ENCODE measurements around the gene STAB2.

DNA sequence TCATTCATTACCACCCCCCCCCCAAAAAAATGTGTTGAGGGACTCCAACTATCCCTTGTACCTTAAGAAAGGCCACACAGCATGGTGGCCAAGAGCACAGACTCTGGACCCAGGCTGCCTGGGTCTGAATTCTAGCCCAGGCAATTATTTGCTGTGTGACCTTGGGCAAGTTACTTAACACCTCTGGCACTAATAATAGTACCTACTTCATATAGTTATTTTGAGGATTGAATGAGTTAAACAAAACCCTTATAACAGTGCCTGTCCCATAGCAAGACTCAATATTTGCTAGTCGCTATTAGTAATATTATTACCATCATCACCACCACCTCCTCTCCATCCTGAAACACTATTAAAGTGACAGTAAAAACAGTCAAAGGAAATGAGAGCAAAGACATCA lies 216.8 kb downstream of the STAB2 start:
- TF ChIP-seq GABPA (IDR thresholded peaks at IDR 0.05 in 1 of 2, conservative IDR thresholded peaks at IDR 0.05 in 1 of 2) = no peak
- TF ChIP-seq YY1 (IDR thresholded peaks at IDR 0.05) = no peak
- no peak for TF ChIP-seq EGR1 (IDR thresholded peaks at IDR 0.05; ENCODE audit: low read depth in 2 of 2)
- TF ChIP-seq SP1 (IDR thresholded peaks at IDR 0.05) = no peak
- TF ChIP-seq, protein P1, sequence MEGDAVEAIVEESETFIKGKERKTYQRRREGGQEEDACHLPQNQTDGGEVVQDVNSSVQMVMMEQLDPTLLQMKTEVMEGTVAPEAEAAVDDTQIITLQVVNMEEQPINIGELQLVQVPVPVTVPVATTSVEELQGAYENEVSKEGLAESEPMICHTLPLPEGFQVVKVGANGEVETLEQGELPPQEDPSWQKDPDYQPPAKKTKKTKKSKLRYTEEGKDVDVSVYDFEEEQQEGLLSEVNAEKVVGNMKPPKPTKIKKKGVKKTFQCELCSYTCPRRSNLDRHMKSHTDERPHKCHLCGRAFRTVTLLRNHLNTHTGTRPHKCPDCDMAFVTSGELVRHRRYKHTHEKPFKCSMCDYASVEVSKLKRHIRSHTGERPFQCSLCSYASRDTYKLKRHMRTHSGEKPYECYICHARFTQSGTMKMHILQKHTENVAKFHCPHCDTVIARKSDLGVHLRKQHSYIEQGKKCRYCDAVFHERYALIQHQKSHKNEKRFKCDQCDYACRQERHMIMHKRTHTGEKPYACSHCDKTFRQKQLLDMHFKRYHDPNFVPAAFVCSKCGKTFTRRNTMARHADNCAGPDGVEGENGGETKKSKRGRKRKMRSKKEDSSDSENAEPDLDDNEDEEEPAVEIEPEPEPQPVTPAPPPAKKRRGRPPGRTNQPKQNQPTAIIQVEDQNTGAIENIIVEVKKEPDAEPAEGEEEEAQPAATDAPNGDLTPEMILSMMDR (IDR thresholded peaks at IDR 0.05; ENCODE audit: low read depth, low read length, missing input control) = no peak
- TF ChIP-seq, protein P2, sequence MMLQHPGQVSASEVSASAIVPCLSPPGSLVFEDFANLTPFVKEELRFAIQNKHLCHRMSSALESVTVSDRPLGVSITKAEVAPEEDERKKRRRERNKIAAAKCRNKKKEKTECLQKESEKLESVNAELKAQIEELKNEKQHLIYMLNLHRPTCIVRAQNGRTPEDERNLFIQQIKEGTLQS (IDR thresholded peaks at IDR 0.05) = no peak
- no peak for TF ChIP-seq FOXA1 (IDR thresholded peaks at IDR 0.05)
- no peak for TF ChIP-seq RXRA (IDR thresholded peaks at IDR 0.05)
- TF ChIP-seq, protein P3, sequence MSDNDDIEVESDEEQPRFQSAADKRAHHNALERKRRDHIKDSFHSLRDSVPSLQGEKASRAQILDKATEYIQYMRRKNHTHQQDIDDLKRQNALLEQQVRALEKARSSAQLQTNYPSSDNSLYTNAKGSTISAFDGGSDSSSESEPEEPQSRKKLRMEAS (IDR thresholded peaks at IDR 0.05) = no peak
- TF ChIP-seq, protein P4, sequence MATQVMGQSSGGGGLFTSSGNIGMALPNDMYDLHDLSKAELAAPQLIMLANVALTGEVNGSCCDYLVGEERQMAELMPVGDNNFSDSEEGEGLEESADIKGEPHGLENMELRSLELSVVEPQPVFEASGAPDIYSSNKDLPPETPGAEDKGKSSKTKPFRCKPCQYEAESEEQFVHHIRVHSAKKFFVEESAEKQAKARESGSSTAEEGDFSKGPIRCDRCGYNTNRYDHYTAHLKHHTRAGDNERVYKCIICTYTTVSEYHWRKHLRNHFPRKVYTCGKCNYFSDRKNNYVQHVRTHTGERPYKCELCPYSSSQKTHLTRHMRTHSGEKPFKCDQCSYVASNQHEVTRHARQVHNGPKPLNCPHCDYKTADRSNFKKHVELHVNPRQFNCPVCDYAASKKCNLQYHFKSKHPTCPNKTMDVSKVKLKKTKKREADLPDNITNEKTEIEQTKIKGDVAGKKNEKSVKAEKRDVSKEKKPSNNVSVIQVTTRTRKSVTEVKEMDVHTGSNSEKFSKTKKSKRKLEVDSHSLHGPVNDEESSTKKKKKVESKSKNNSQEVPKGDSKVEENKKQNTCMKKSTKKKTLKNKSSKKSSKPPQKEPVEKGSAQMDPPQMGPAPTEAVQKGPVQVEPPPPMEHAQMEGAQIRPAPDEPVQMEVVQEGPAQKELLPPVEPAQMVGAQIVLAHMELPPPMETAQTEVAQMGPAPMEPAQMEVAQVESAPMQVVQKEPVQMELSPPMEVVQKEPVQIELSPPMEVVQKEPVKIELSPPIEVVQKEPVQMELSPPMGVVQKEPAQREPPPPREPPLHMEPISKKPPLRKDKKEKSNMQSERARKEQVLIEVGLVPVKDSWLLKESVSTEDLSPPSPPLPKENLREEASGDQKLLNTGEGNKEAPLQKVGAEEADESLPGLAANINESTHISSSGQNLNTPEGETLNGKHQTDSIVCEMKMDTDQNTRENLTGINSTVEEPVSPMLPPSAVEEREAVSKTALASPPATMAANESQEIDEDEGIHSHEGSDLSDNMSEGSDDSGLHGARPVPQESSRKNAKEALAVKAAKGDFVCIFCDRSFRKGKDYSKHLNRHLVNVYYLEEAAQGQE (IDR thresholded peaks at IDR 0.05) = no peak
- TF ChIP-seq RAD21 (IDR thresholded peaks at IDR 0.05) = no peak
- TF ChIP-seq NR2F2 (IDR thresholded peaks at IDR 0.05) = no peak
- no peak for TF ChIP-seq TAF1 (conservative IDR thresholded peaks at IDR 0.05)

Data from liver (tissue), 3 donors.